Astrocyte of the hippocampus (primary cell): ENCODE measurements around the gene LACC1.

Experiments
- DNase-seq: peaks from one replicate; pipeline ENCODE4 v3.0.0; 2011; ENCODE audit warnings: low read depth, low spot score

LACC1 gene

DNA sequence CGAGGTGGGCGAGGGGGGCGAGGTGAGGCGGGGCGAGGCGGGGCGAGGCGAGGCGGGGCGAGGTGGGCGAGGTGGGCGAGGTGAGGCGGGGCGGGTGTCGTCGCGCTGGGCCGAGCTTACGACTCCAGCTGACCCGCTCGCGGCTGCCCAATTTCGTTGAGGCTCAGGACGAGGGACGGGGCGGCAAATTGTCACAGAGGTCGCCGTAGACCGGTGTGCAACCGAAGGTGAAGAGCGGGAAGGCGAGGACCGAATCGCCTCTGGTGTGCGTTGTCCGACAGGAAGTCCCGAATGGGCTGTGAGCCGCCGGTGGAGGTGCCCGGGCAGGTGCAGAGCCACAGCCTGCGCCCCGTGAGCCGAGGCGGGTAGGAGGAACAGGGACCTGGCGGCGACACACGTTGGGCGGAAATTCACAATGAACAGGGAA, at the start of gene LACC1:
TSS of gene LACC1 (plus strand) at position 150 of the 427 bp plus-strand sequence. CDS start 1,082 bp downstream, outside the sequence.
- DNase-seq, result no peak

DNA sequence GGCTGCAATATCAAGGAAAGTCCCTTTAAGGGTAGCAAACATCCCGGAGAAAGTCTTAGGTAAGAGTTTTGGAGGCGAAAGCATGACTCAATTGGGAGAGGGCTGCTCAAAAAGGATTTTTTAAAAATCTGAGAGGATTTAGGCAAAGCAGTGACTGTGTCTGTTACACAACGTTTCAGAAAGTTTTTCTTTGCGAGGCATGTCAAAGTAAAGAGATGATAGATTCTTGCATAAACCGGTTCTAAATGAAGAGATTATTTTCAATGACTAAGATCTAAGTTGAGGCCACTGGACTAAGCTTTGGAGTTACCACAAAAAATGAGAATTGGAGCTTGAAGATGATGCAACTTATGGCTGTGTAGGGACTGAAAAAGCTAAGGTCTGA, 49.2 kb upstream of the LACC1 start:
- no peak for DNase-seq

DNA sequence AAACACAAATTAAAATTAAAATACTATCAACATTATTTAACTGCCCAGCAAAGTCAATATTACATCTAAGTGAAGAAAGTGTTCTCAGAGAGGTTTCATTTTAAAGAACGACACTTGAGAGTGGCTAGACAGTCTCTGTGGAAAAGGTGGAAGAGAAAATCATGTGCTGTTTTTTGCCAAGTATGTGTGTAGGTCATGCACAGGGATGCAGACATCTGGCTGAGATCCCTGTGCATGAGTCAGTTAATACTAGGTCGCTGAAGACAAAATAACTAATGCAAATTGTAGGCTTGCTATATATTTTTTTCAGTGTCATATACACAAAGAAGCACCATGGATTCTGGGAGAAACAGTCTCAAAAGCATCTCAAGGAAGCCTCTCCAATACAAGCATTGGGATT, 48.6 kb upstream of the LACC1 start:
- DNase-seq, result no peak

DNA sequence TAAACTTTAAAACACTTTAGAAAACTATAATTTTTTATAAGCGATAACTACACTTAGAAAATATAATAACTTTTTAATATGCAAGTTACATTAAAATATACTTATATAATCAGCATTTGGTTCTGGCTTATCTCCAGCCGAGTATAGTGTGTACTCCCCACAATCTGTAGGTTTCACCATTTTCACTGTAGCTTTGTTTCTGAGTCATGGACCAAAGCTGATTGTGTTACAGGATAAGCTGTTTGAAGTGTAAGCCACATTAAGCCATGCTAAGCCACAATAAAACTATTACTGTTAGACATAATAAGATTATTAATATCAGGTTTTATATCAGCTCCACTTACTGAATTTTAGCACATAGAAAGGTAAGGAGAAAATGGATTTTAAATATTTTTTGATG, 44.0 kb upstream of the LACC1 start:
- DNase-seq, result peak; percentile 34

DNA sequence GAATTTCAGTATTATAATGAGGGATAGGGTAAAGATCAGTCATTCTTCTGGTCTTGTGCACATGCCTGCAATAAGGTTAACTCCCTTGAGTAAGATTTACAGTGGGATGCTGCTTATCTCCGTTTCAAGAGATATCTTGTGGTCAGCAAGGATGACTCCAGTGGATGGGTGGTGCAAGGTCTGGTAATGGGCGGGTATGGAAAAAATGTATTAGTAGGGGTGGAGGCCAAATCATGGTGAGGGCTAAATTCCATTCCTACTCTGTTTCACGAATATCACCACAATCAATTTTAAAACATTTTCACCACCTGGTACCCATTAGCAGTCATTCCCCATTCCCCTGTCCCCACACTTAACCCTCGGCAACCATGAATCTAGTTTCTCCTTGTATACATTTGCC, 40.8 kb upstream of the LACC1 start:
- no peak for DNase-seq

DNA sequence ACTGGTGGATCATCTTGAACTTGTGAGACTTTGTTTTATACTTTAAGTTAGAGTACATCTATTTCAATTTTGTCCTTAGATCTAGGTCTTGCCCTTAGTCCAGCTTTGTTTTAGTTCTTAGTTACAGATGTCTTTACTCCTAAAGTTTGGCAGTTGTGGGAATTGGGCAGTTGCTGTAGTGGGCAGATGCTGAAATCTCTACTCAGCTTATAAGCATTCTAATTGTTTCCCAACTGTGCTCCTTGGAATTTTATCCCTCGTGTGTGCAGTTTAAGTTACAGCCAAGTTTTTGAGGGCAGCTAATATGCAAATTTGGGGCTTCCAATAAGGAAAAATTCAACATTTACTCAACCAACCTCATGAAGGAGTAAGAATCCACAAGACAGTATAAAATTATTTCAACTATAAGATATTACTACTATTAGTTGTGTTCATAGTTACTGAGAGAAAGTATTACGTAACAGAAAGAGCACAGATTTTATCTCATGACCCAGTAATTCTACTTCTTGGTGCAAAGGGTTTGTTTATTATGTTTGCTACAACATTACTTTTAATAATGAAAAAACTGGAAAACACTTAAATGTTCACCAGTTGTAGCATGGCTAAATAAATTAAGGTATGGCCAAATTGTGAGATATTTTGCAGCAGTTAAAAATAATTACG, 33.1 kb upstream of the LACC1 start:
- DNase-seq, result peak; percentile 43

DNA sequence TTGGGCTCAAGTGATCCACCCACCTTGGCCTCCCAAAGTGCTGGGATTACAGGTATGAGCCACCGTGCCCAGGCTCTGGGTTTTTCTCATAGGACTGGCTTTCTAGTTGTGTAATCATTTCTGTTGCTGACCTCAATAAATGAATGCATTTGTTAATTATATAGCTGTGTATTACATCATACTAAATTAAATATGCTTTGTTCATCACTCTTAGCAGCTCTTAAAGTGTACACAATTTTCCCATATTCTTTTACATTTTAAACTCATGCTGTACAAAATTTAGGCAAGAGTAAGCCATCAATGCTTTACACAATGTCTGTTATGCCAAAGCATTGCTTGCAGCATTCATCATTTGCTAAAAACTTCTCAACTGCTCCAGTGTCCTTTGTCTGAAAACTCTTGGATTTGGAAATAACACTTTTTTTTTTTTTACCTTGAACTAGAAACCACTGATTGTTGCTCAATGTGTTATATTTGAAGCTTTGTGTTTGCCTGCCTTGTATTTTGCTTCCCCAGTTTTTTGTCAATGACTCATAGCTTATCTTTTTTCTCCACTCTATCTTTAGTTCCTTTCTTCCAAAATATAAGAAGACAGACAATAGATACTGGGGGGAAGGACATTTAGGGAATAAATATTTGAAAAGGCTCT, 31.6 kb upstream of the LACC1 start:
- DNase-seq, result peak; percentile 44

DNA sequence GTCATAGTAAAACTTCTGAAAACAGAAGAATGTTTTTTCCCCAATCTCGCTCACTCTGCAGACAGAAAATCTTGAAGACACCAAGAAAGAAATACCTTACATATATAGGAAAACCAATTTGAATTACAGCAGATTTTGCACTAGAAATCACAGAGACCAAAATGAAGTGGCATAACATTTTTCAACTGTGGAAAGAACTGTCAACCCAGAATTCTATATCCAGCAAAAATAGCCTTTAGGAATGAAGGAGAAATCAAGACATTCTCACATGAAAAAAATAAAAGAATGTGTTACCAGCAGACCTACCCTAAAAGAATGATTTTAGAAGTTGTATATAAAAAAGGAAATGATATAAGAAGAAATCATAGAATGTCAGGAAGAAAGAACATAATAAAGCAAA, 28.8 kb upstream of the LACC1 start:
- no peak for DNase-seq

DNA sequence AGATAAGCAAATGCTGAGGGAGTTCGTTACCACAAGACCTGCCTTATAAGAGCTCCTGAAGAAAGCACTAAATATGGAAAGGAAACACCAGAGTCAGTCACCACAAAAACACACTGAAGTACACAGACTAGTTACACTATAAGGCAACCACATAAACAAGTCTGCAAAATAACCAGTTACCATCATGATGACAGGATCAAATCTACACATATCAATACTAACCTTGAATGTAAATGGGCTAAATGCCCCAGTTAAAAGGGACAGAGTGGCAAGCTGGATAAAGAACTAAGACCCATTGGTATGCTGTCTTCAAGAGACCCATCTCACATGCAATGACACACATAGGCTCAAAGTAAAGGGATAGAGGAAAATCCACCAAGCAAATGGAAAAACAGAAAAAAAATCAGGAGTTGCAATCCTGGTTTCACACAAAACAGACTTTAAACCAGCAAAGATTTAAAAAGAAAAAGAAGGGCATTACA, 26.7 kb upstream of the LACC1 start:
- DNase-seq, result no peak

DNA sequence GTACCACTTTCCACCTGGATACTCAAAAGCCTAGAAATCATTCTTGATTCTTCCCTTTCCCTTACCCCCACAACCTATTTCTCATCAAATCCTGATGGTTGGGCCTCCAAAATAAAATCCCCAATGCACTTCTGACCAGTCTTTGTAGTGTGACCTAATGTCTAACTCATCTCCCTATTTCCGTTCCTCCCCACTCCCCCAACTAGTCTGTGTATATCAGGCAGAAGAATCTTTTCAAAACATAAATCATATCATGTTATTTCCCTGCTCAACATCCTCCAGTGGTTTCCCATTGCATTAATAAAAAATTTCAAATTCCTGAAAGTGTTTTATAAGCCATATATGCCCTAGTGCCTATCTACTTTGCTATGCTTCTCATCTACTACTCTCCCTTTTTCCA, 17.8 kb upstream of the LACC1 start:
- DNase-seq, result no peak

DNA sequence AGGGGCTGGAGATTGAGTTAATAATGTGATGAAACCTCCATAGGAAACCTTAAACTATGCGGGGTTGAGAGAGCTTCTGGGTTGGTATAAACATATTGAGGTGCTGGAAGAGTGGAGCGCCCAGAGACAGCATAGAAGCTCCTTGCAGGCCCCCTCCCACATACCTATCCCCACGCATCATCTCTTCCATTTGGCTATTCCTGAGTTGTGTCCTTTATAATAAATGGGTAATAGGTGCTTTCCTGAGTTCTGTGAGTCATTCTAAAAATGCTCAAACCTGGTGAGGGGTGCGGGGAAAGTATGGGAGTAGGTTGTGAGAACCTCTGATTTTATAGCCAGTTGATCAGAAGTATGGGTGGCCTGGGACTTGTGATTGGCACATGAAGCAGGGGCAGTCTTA, 14.8 kb upstream of the LACC1 start:
- DNase-seq, result no peak

DNA sequence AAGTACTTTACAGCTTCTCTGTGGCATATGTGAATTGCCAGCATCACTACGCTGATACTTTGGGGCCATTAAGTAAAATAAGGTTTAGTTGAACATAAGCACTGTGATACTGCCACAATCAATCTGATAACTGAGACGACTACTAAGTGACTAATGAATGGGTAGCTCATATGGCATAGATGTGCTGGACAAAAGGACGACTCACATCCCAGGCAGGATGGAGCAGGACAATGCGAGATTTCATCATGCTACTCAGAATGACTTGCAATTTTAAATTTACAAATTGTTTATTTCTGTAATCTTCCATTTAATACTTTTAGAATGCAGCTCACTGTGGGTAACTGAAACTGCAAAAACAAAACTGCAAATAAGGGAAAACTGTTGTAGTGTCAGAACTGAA, 13.8 kb upstream of the LACC1 start:
- no peak for DNase-seq

DNA sequence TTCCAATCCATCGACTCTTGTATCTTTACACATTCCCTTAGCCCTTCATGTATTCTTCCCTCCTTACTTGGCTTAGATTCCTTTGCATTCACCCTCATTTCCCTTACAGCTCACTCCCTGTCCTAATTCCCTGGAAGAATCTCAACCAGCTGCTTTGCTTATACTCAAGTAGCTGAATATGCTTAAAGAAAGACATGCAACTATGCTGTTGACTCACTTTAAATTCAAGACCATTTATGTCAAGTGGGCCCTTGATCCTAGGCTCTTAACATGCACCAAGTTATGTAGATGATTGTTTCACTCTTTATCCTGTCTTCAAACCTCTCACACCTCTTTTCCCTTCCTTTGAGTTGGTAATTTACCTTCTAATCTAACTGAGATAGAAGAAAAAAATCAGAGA, 7.5 kb upstream of the LACC1 start:
- DNase-seq, result no peak

DNA sequence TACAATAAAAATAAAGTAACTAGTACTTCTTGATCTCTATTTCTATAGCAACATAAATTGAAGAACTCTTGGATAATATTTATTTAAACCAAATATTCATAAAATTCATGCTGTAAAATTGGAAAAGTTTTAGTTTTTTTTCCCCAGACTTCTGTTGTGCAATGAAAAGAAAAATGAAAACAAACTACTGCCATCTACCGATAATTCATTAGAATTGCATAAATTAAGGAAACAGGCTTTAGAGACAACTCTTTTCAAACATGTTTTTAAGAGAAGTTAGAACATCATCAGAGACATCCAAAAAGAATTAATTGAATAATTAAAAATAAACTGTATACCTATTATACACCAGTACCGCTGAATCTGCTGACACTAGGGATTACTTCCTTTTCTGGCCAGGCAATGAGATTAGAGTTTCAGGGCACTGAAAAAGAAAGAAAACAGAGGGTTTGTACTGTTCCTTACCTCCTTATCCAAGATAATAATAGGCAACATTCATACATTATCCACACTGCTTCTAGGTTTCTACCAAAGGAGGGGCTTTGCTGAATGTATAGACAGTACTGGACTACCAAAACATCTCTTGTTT, 5.1 kb upstream of the LACC1 start:
- peak; percentile 30 for DNase-seq

DNA sequence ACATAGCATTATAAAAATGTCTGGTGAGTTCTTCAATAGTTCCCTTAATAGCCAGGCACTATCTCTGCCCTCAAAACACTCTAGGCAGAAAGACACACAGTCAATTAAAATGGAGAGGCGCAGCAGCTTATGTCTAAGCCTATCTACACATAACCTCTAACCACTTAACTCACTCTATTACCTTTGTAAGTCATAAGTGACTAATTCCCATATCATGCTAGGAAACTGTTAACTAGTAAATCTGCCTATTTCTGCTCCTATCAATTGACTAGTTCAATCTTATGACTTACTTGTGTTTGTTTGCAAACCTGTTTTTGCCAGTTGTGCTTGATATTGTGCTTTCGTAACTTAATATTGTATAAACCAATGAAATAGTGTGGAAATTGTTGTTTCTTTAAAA, 3.3 kb upstream of the LACC1 start:
- no peak for DNase-seq

DNA sequence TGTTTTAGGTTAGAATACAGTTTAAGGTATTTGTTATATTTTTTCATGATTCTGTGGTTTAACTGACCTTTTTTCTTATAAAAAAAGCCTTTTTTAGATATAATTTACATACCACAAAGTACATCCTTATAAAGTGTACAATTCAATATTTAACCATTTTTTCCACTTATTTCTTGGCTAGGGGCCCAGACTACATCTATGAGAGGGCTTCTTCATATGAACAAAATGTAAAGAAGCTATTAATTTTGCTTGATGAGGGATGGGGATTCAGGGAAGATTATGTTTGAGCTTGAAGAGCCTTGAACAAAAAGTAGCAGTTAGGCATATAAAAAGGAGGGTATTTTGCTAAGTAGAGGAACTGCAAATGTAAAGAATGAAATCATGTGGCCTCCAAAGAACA, 2.4 kb upstream of the LACC1 start:
- DNase-seq, result no peak

DNA sequence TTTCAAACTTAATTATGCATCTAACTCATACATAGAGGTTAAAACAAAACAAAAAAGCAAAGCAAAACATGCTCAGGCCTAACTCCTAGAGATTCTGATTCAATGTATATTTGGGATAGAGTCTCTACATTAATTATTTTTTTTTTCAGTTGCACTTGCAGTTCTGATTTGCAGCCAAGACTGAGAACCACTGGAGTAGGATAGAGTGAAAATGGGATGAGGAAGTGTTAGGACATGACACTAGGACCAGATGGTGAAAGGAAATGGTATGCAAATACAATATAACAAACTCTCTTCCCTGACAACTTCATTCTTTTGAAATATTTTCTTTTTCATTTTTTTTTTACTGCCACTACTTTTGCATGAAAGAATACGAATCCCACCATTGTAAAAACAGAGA, 1.9 kb upstream of the LACC1 start:
- no peak for DNase-seq

DNA sequence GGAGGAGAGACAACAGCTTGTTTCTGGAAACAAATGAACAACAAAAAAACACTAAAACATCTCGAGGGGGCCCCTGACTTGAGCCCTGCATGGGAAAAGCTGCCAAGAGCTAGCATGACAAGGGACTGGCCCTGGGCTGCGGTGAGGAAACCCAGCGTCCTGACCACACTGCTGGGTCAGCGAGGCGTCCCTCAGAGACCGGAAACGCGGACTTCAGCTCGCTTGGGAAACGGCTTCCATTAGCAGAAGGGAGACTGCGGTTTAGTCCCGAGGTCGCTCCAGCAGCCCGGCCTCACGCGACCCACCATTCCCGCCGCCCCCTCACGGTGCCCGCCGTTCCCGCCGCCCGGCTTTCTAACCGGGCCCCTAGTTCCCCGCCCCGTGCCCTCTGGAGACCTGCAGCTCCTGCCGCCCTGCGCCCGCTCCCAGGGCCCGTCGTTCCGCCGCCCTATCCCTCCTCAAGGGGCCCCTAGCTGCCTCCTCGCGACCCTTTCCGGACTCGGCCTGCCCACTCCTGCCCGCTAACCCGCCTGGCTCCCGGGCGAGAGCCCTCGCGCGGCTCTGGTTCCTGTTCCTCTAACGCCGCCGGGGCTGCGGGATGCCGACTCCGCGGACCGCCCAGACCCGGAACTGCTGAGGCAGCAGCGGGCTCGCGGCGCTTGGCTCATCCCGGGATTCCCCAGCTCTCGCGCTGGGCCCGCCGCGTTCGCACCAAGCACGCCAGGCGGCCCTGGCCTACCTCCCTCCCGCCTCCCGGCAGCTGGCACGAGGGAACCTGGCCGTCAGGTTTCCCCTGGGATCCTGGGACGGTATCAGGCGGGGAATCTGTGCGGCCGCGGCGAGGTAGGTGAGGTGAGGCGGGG, 581 bp upstream of the LACC1 start, which contains the start of gene CCDC122:
TSS of gene CCDC122 (minus strand) at position 849 of the 863 bp plus-strand sequence. CDS start 10,364 bp downstream, outside the sequence.
- peak; percentile 94 for DNase-seq

DNA sequence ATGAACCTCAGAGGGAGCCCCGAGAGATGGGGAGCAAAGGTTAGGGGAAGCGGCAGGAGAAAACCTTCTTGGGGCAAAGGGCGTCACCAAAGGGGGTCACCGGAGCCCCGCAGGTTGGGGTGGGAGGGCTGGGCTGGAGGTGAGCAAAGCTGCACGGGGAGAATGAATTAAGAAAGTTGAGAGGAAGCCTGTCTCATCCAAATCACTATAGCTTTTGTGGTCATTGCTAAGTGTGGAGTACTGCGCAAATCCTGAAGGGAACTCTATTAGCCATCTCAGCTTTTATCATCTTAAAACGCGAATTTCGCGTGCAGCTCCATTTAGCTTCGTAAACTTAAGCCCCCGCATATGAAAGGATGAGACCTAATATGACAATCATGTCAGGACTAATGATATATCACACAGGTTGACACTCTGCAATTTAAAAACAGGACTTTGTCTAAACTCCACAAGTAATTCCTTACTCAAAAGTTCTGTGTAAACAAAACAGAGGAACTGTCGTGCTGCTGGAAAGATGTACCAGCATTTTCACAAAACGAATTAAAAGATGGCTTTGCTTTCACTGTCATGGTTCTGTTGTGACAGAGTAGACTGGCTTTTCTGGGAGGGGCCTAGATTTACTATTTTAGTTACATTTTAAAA, 631 bp downstream of the LACC1 start:
- no peak for DNase-seq

DNA sequence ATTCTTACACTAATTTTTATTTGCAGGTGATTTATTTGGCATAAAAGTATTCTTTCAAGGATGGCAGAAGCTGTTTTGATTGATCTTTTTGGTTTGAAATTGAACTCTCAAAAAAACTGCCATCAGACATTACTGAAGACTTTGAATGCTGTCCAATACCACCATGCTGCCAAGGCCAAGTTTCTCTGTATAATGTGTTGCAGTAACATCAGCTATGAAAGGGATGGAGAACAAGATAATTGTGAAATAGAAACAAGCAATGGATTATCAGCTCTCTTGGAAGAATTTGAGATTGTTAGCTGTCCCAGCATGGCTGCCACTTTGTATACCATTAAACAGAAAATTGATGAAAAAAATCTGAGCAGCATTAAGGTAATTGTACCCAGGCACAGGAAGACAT, 1.2 kb downstream of the LACC1 start:
- no peak for DNase-seq

DNA sequence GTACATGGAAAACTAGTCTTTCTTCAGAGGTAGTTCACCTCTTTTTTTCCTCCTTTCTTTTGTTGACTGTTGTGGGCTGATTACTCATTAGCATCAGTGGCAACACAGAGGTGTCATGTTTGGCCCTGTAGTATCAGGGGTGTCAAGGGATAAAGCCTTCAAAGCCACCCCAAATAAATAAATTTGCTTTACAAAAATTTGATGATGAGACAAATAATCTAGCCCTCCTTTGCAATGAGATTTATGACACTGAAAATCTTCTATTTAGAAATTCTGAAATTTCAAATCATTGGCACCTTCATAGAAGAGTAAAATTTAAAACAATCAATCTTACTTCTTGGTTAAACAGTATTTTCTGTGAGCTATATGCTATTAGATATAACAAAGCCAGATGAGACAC, 1.9 kb downstream of the LACC1 start:
- DNase-seq, result no peak

DNA sequence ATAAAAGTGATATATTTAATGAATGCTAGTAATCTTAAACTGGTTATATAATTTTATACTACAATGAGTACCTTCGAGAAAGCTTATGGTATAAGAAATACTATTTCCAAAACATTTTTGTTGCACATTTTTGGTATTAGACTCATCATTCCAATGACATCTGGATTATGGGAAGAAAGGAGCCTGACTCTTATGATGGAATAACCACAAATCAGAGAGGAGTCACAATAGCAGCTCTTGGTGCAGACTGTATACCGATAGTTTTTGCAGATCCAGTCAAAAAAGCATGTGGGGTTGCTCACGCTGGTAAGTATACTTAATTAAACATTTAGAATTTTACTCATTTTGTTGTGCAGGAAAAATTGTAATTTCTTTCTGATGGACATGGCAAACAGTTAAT, 3.9 kb downstream of the LACC1 start:
- no peak for DNase-seq
